ENCODE measurements around the gene NPPC.

Gene NPPC

DNA sequence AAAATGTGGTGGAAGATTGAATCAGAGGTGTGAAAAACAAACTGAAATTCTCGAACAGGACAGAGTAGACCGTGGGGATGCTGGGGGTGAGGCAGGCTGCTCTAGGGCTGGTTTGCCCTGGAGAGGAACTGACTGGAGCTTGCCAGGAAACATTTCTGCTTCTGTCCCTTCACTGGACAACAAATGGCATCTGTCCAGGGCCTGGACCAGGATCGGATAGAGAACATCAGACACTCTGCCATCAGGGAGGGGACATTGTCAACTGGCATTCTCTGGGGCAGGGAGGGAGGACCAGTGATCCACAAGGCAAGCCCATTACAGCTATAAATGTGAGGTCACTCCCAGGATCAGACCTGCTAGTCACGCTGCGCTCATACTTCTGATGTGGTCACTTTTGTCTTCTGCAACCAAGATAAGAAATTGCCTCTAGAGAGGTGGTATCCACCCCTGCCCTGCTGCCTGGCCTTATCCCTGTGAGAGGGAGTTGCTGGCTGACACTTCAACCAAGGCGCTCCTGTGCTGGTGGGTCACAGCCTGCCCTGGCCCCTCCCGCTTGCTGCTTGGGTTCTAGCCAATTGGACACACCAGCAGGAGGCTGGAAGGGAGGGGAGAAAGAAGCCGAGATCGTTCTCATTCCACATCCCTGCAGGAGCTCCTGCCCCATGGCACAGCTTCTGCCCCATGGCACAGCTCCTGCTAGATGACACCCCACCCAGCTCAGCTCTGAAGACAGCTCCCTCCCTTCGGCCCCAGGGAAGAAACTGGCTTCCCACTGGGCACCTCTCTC lies 8.7 kb downstream of the NPPC start:
- no peak overlapping the region for H2AFZ ChIP-seq (ENCODE audit: low read depth, low read length, severe bottlenecking)
- no peak overlapping the region for H3K4me3 ChIP-seq (ENCODE audit: insufficient read depth, low read length, poor library complexity, severe bottlenecking)
- no peak overlapping the region for H3K27ac ChIP-seq (ENCODE audit: low read depth, low read length)
- no peaks in the 10 kb centered on the region for H3K9me2 ChIP-seq (replicated peaks; ENCODE audit: insufficient read depth, low read length)
- no peaks in the 10 kb centered on the region for H3K36me3 ChIP-seq (ENCODE audit: low read length)
- no peaks in the 10 kb centered on the region for H3K9me3 ChIP-seq (ENCODE audit: insufficient read depth, low read length)
- H3K79me2 ChIP-seq (ENCODE audit: insufficient read depth, low read length): no peaks in the 10 kb centered on the region
- no peaks in the 10 kb centered on the region for H3F3A ChIP-seq (ENCODE audit: insufficient read depth)
- H4K20me1 ChIP-seq (ENCODE audit: low read depth, low read length): no peaks in the 10 kb centered on the region
- H3K9ac ChIP-seq (ENCODE audit: low read length): no peak overlapping the region
- no peak overlapping the region for H3K4me2 ChIP-seq (ENCODE audit: low read depth, low read length, poor library complexity, severe bottlenecking)
- no peaks in the 10 kb centered on the region for H3K27me3 ChIP-seq (ENCODE audit: low read length)
- TF ChIP-seq CTCF (IDR thresholded peaks at IDR 0.05; ENCODE audit: insufficient read depth, low read length, poor library complexity, severe bottlenecking) (no peak), EZH2phosphoT487 (conservative IDR thresholded peaks at IDR 0.05; ENCODE audit: low read length) (no peak)

GRCh38 chr2:231914077-231914690 lies 12.0 kb downstream of the NPPC start:
- Histone ChIP-seq H2AFZ (ENCODE audit: low read depth, low read length, severe bottlenecking) (no peak overlapping the region), H3K9me3 (ENCODE audit: insufficient read depth, low read length) (no peaks in the 10 kb centered on the region), H3F3A (ENCODE audit: insufficient read depth) (no peaks in the 10 kb centered on the region), H3K79me2 (ENCODE audit: insufficient read depth, low read length) (no peaks in the 10 kb centered on the region), H3K27me3 (ENCODE audit: low read length) (no peaks in the 10 kb centered on the region), H3K4me3 (ENCODE audit: insufficient read depth, low read length, poor library complexity, severe bottlenecking) (no peak overlapping the region), H3K4me2 (ENCODE audit: low read depth, low read length, poor library complexity, severe bottlenecking) (no peak overlapping the region), H3K9ac (ENCODE audit: low read length) (no peak overlapping the region), H3K27ac (ENCODE audit: low read depth, low read length) (no peak overlapping the region), H3K9me2 (replicated peaks; ENCODE audit: insufficient read depth, low read length) (no peaks in the 10 kb centered on the region), H3K36me3 (ENCODE audit: low read length) (no peaks in the 10 kb centered on the region), H4K20me1 (ENCODE audit: low read depth, low read length) (no peaks in the 10 kb centered on the region)
- no peak for TF ChIP-seq CTCF (IDR thresholded peaks at IDR 0.05; ENCODE audit: insufficient read depth, low read length, poor library complexity, severe bottlenecking)
- TF ChIP-seq EZH2phosphoT487 (conservative IDR thresholded peaks at IDR 0.05; ENCODE audit: low read length): no peak

DNA sequence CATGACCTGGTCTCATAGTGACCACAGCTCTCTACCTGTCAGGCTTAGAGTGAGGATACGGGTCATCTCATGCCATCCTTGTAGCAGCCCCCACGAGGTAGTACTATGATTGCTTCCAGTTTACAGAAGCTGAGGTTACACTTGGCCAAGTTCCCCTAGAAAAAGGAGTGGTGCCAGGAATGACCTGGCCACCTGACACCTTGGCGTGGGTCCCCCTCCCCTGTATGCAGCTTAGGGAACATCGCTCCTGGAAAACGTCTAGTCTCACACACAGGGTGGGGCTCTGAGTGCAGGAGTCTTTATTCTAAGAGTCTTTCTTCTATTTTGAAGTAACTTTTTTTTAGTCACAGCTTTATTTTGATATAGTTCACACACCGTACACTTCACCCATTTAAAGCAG lies 14.8 kb downstream of the NPPC start:
- no peak for TF ChIP-seq CTCF (IDR thresholded peaks at IDR 0.05; ENCODE audit: insufficient read depth, low read length, poor library complexity, severe bottlenecking)
- no peak for TF ChIP-seq EZH2phosphoT487 (conservative IDR thresholded peaks at IDR 0.05; ENCODE audit: low read length)
- Histone ChIP-seq H3K4me2 (ENCODE audit: low read depth, low read length, poor library complexity, severe bottlenecking) (no peak overlapping the region), H3K27me3 (ENCODE audit: low read length) (no peaks in the 10 kb centered on the region)

More for the DNA sequence above, 14.8 kb downstream of the NPPC start:
- Histone ChIP-seq H3F3A (ENCODE audit: insufficient read depth) (no peaks in the 10 kb centered on the region), H3K4me3 (ENCODE audit: insufficient read depth, low read length, poor library complexity, severe bottlenecking) (no peak overlapping the region), H3K9me3 (ENCODE audit: insufficient read depth, low read length) (no peaks in the 10 kb centered on the region), H2AFZ (ENCODE audit: low read depth, low read length, severe bottlenecking) (no peak overlapping the region), H3K9me2 (replicated peaks; ENCODE audit: insufficient read depth, low read length) (no peaks in the 10 kb centered on the region), H3K27ac (ENCODE audit: low read depth, low read length) (no peak overlapping the region), H4K20me1 (ENCODE audit: low read depth, low read length) (no peaks in the 10 kb centered on the region), H3K9ac (ENCODE audit: low read length) (no peak overlapping the region), H3K36me3 (ENCODE audit: low read length) (no peaks in the 10 kb centered on the region), H3K79me2 (ENCODE audit: insufficient read depth, low read length) (no peaks in the 10 kb centered on the region)
